SK-N-MC (cell line): ENCODE measurements around the gene OSTN.
"Not testable (repeated sequence)": the region's sequence is repeated elsewhere in the genome, so short reads cannot be mapped to it uniquely, and the experiment has no call there.

ENCODE experiments used
- DNase-seq: peaks from one replicate; pipeline ENCODE4 v3.0.0-alpha.2; 2011; ENCODE audit warnings: low read depth, low spot score
- H3K27ac ChIP-seq: fragments of 200-600 bp; sonication (generic); 2 replicates; pipeline ENCODE4 v1.5.1; 2016; ENCODE audit warnings: mixed run types
- H3K36me3 ChIP-seq: fragments of 200-600 bp; sonication (generic); 2 replicates; pipeline ENCODE4 v1.6.1; 2017; ENCODE audit warnings: antibody characterized with exemption, low read length, mixed read lengths; ENCODE audit not compliant: insufficient read depth
- H3K4me3 ChIP-seq: fragments of 200-600 bp; sonication (generic); 2 replicates; pipeline ENCODE4 v1.5.1; 2016
- H3K9ac ChIP-seq: fragments of 200-600 bp; sonication (generic); 2 replicates; pipeline ENCODE4 v1.8.0; 2017; ENCODE audit warnings: mixed run types, mixed read lengths; ENCODE audit not compliant: insufficient read length
- H3K9me3 ChIP-seq: fragments of 200-600 bp; sonication (generic); 2 replicates; pipeline ENCODE4 v1.6.1; 2017; ENCODE audit warnings: low read depth, mild to moderate bottlenecking, antibody characterized with exemption, low read length, moderate library complexity, mixed read lengths
- EZH2 ChIP-seq: fragments of 200-600 bp; sonication (generic); IDR thresholded peaks from one replicate; pipeline ENCODE4 v1.6.1; 2017; ENCODE audit warnings: antibody characterized with exemption
- FOXP2 ChIP-seq: optimal IDR thresholded peaks from 2 replicates; pipeline ENCODE3; 2011; ENCODE audit warnings: mild to moderate bottlenecking, moderate library complexity; ENCODE audit not compliant: insufficient read depth; ENCODE audit errors: extremely low read length, control extremely low read depth
- POLR2AphosphoS5 ChIP-seq: IDR thresholded peaks from 2 replicates; pipeline ENCODE4 v1.6.1; 2012; ENCODE audit warnings: mild to moderate bottlenecking, low read depth, low read length, borderline replicate concordance

The OSTN gene

DNA sequence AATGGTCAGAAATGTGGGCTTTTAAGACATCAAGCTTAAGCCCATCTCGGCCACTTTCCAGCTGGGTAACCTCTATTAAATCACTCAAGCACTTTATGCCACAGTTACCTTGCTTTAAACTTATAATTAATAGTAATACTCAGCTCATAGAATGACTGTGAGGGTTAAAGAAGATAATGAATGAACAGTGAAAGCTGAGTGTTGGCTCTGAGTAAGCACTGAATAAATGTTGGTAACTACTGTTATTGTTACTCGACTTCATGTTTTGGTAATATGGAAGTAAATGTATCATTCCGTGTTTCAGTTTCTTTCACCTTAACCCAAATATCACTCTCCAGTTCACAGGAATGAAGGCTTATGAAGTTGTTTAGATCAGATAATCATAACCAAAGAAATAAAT, 23.9 kb upstream of the OSTN start:
- Histone ChIP-seq H3K36me3 (no peaks in the 10 kb centered on the region), H3K27ac (no peak overlapping the region), H3K9me3 (no peaks in the 10 kb centered on the region), H3K9ac (no peak overlapping the region), H3K4me3 (no peak overlapping the region)
- TF ChIP-seq POLR2AphosphoS5 (no peak), FOXP2 (no peak), EZH2 (no peak)
- no peak for DNase-seq

DNA sequence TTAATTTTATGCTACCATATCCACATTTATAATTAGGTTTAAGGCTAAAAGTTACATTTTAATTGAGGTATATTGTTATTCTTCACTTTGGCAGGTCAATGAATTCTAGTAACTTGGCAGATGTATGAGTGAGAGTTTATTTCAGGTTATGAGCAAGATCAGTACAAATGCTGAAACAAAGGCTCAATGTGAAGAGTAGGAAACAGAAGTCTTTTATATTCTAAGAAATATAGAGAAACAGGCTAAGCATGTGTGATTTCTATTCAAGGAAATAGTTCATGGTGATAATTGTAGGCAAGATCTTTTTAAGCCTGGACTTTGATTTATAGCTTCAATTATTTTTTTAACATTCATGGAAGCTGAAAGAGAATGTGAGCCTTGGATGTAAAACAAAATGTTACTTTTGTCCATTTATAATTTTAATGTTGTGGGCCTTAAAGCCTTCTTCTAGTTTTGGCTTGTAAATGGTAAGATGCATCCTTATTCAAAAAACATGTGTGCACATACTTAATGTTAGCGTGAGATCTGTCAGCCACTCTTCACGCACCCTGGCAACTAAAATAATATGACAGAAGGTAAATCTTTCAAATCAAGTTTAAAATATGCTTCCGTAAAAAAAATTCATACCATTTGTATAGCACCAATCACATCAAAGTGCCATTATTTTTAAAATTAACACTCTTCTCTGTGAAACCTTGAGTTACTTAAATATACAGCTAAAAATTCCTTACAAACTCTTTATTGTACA, 22.8 kb upstream of the OSTN start:
- DNase-seq = no peak
- Histone ChIP-seq H3K9ac (no peak overlapping the region), H3K36me3 (no peaks in the 10 kb centered on the region), H3K27ac (no peak overlapping the region), H3K9me3 (no peaks in the 10 kb centered on the region), H3K4me3 (no peak overlapping the region)
- TF ChIP-seq FOXP2 (no peak), POLR2AphosphoS5 (no peak), EZH2 (no peak)

- DNase-seq, H3K9ac ChIP-seq, H3K9me3 ChIP-seq, H3K36me3 ChIP-seq, H3K4me3 ChIP-seq, H3K27ac ChIP-seq: not testable (repeated sequence)
Observed at GRCh38 chr3:191185382-191185781, 13.7 kb upstream of the OSTN start.

GRCh38 chr3:191188246-191188645, 10.8 kb upstream of the OSTN start:
- not testable (repeated sequence) for H3K9ac ChIP-seq, H3K27ac ChIP-seq, H3K9me3 ChIP-seq, H3K4me3 ChIP-seq, DNase-seq, H3K36me3 ChIP-seq

DNA sequence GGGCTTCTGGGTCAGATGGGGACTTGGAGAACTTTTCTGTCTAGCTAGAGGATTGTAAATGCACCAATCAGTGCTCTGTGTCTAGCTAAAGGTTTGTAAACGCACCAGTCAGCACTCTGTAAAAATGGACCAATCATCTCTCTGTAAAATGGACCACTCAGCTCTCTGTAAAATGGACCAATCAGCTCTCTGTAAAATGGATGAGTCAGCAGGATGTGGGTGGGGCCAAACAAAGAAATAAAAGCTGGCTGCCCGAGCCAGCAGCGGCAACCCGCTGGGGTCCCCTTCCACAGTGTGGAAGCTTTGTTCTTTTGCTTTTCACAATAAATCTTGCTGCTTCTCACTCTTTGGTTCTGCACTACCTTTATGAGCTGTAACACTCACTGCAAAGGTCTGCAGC, 6.8 kb upstream of the OSTN start:
- DNase-seq, H3K36me3 ChIP-seq, H3K9ac ChIP-seq, H3K27ac ChIP-seq, H3K9me3 ChIP-seq, H3K4me3 ChIP-seq: not testable (repeated sequence)

GRCh38 chr3:191192941-191193340, 6.1 kb upstream of the OSTN start:
- Histone ChIP-seq H3K4me3 (no peak overlapping the region), H3K9me3 (no peaks in the 10 kb centered on the region), H3K27ac (no peak overlapping the region), H3K36me3 (no peaks in the 10 kb centered on the region), H3K9ac (no peak overlapping the region)
- DNase-seq = no peak
- TF ChIP-seq FOXP2 = no peak
- no peak for TF ChIP-seq POLR2AphosphoS5
- TF ChIP-seq EZH2 = no peak

GRCh38 chr3:191197761-191198306, 1.2 kb upstream of the OSTN start:
- H3K9me3 ChIP-seq = no peaks in the 10 kb centered on the region
- no peak for DNase-seq
- H3K9ac ChIP-seq = no peak overlapping the region
- no peak overlapping the region for H3K27ac ChIP-seq
- H3K36me3 ChIP-seq = no peaks in the 10 kb centered on the region
- H3K4me3 ChIP-seq = no peak overlapping the region
- TF ChIP-seq POLR2AphosphoS5 (no peak), FOXP2 (no peak), EZH2 (no peak)

- TF ChIP-seq EZH2 (no peak), FOXP2 (no peak), POLR2AphosphoS5 (no peak)
Observed at GRCh38 chr3:191198480-191198879, 561 bp upstream of the OSTN start.

GRCh38 chr3:191210032-191210431, 11.0 kb downstream of the OSTN start:
- no peaks in the 10 kb centered on the region for H3K9me3 ChIP-seq
- no peak for TF ChIP-seq EZH2
- TF ChIP-seq POLR2AphosphoS5 = no peak
- TF ChIP-seq FOXP2 = no peak
- H3K9ac ChIP-seq = no peak overlapping the region
- no peaks in the 10 kb centered on the region for H3K36me3 ChIP-seq
- no peak for DNase-seq
- H3K27ac ChIP-seq = no peak overlapping the region
- H3K4me3 ChIP-seq = no peak overlapping the region

More at GRCh38 chr3:191198480-191198879, 561 bp upstream of the OSTN start:
- no peak overlapping the region for H3K4me3 ChIP-seq
- H3K36me3 ChIP-seq = no peaks in the 10 kb centered on the region
- no peak overlapping the region for H3K27ac ChIP-seq
- no peak overlapping the region for H3K9ac ChIP-seq
- no peak for DNase-seq
- H3K9me3 ChIP-seq = no peaks in the 10 kb centered on the region
